Transverse colon (tissue), 4 donors: Measurements from ENCODE around the gene ZBED1. TPM values are rescaled to one million over a fixed set of nuclear protein-coding genes. Genes with fewer than 3 reads are reported as not detected.

Source experiments
- DNase-seq: peaks from one replicate; pipeline ENCODE4 v3.0.0-alpha.2; 2019
- H3K27ac ChIP-seq, 4 donors: fragments of 200-600 bp; sonication (generic); 2 replicates each; pipeline ENCODE4 v1.5.1; 2016 to 2018; ENCODE audit warnings: inconsistent platforms in 4 of 4
- H3K27me3 ChIP-seq: fragments of 200-600 bp; sonication (generic); 2 replicates; pipeline ENCODE4 v1.5.1; 2017; ENCODE audit warnings: inconsistent platforms
- H3K36me3 ChIP-seq, 4 donors: fragments of 200-600 bp; sonication (generic); 2 replicates each; pipeline ENCODE4 v1.5.1; 2017 to 2019; ENCODE audit warnings: inconsistent platforms in 4 of 4
- H3K4me1 ChIP-seq, 4 donors: fragments of 200-600 bp; sonication (generic); 2 replicates each; pipeline ENCODE4 v1.5.1; 2017 to 2020; ENCODE audit warnings: inconsistent platforms in 4 of 4
- H3K4me3 ChIP-seq, 4 donors: fragments of 200-600 bp; sonication (generic); 1 replicate in 1 of 4; 2 replicates in 3 of 4; pipeline versions ENCODE4 v1.5.1 to v1.6.1; 2017 to 2019; ENCODE audit warnings: inconsistent platforms in 4 of 4
- H3K9me3 ChIP-seq, 2 donors: fragments of 200-600 bp; sonication (generic); 2 replicates each; pipeline ENCODE4 v1.5.1; 2017 to 2019; ENCODE audit warnings: inconsistent platforms in 2 of 2
- CTCF ChIP-seq, 5 experiments: fragments of 200-600 bp in 3 of 5; fragments of 450-650 bp in 2 of 5; sonication (generic) in 3 of 5; IDR thresholded peaks; 1 replicate in 2 of 5; 2 replicates in 3 of 5; pipeline ENCODE4 v1.5.1; 2016 to 2017; ENCODE audit warnings: antibody characterized with exemption in 5 of 5, inconsistent platforms in 3 of 5, mild to moderate bottlenecking in 2 of 5, moderate library complexity in 1 of 5
- EP300 ChIP-seq: sonication (generic); formaldehyde crosslinking; IDR thresholded peaks from one replicate; pipeline ENCODE4 v1.6.1; 2017; ENCODE audit warnings: antibody characterized with exemption, low read depth
- POLR2A ChIP-seq: fragments of 450-650 bp; IDR thresholded peaks from one replicate; pipeline ENCODE4 v1.6.1; 2016; ENCODE audit warnings: antibody characterized with exemption, mild to moderate bottlenecking, moderate library complexity
- POLR2AphosphoS5 ChIP-seq, 3 donors: sonication (generic); formaldehyde crosslinking; IDR thresholded peaks; one replicate each; pipeline ENCODE4 v1.6.1; 2016; ENCODE audit warnings: antibody characterized with exemption in 3 of 3
- WGBS, 2 donors: methylation state at CpG; one replicate each; pipeline ENCODE4 v1.1.5; 2018; ENCODE audit warnings: low coverage in 1 of 2; 5-methylcytosine and 5-hydroxymethylcytosine counted together
- in situ Hi-C, 4 donors: fragments of 200-750 bp; cut with MboI; loops; one replicate each; pipeline versions ENCODE4 v1.15.0 to v1.15.1; 2017; ENCODE audit warnings: low sequenced_read_pairs in 3 of 4, low pct_ligation_motif_present in 1 of 4, low pct_unique_long_range_greater_than_20kb in 1 of 4
- intact Hi-C: fragments of 100-400 bp; cut with DNase I; formaldehyde crosslinking; loops from one replicate; pipeline ENCODE4 v1.15.1; 2023; ENCODE audit warnings: low total_unique reads
- total RNA-seq, 4 donors: library from RNA; depleted of rRNA; stranded (reverse); fragments of >200 nt; gene quantifications; one replicate each; pipeline ENCODE4 v1.1.0, GENCODE V29; 2016

ZBED1 gene
- total RNA-seq, 4 donors from 2014 or later, result 44.0 to 94.3 (median 67.1) TPM

GRCh38 chrX:2451501-2452316 is 49.1 kb downstream of the ZBED1 start:
- H3K4me3 ChIP-seq, result no peak overlapping the region
- in situ Hi-C loops, result no loop called here
- intact Hi-C loops, result no loop called here
- WGBS, 2 donors, result 54 to 75% methylated on average over 10 to 25 of the region's 25 CpGs
- no peaks in the 10 kb centered on the region for H3K27me3 ChIP-seq
- no peaks in the 10 kb centered on the region for H3K9me3 ChIP-seq
- peaks cover 0 to 9% (median 2%) of the 10 kb centered on the region in 4 donors for H3K4me1 ChIP-seq
- no peak for DNase-seq
- peaks cover 0 to 5% (median 0%) of the 10 kb centered on the region in 4 donors for H3K36me3 ChIP-seq
- TF ChIP-seq CTCF (IDR thresholded peaks at IDR 0.05) (no peak), EP300 (no peak)
- no peak overlapping the region for H3K27ac ChIP-seq

- DNase-seq, result no peak
- no peak for TF ChIP-seq CTCF (IDR thresholded peaks at IDR 0.05)
- no peak for TF ChIP-seq EP300
- TF ChIP-seq POLR2A, result no peak
- no peak for TF ChIP-seq POLR2AphosphoS5 (IDR thresholded peaks at IDR 0.05)
- WGBS, 2 donors, result 62 to 80% methylated on average over 2 to 5 of the region's 5 CpGs
- Histone ChIP-seq H3K27me3 (no peaks in the 10 kb centered on the region), H3K4me3 (no peak overlapping the region), H3K27ac (no peak overlapping the region), H3K36me3 (peaks cover 0 to 5% (median 0%) of the 10 kb centered on the region in 4 donors), H3K4me1 (peaks cover 0 to 9% (median 2%) of the 10 kb centered on the region in 4 donors), H3K9me3 (no peaks in the 10 kb centered on the region)
- intact Hi-C loops, result no loop called here
- in situ Hi-C loops, result no loop called here
These were observed 50.1 kb downstream of the ZBED1 start for GRCh38 chrX:2450681-2451080.

- TF ChIP-seq POLR2AphosphoS5 (IDR thresholded peaks at IDR 0.05) (no peak), POLR2A (no peak), CTCF (IDR thresholded peaks at IDR 0.05) (no peak), EP300 (no peak)
- intact Hi-C loops, result no loop called here
- H3K4me1 ChIP-seq, result peaks cover 0 to 9% (median 2%) of the 10 kb centered on the region in 4 donors
These were observed 51.5 kb downstream of the ZBED1 start for GRCh38 chrX:2449135-2449886.

GRCh38 chrX:2447484-2447883 is 53.3 kb downstream of the ZBED1 start:
- WGBS, 2 donors, result 0 to 97% methylated on average over 1 to 2 of the region's 2 CpGs
- intact Hi-C loops, result no loop called here
- H3K27ac ChIP-seq, result no peak overlapping the region
- no peaks in the 10 kb centered on the region for H3K27me3 ChIP-seq
- H3K4me3 ChIP-seq, result no peak overlapping the region
- in situ Hi-C loops, result no loop called here
- H3K9me3 ChIP-seq, result no peaks in the 10 kb centered on the region
- H3K36me3 ChIP-seq, result peaks cover 0 to 5% (median 0%) of the 10 kb centered on the region in 4 donors
- no peak for TF ChIP-seq POLR2A
- TF ChIP-seq POLR2AphosphoS5 (IDR thresholded peaks at IDR 0.05), result no peak
- no peak for TF ChIP-seq EP300
- no peak for TF ChIP-seq CTCF (IDR thresholded peaks at IDR 0.05)
- DNase-seq, result no peak
- peaks cover 0 to 9% (median 2%) of the 10 kb centered on the region in 4 donors for H3K4me1 ChIP-seq

More at GRCh38 chrX:2449135-2449886, 51.5 kb downstream of the ZBED1 start:
- no peaks in the 10 kb centered on the region for H3K27me3 ChIP-seq
- in situ Hi-C loops, result no loop called here
- H3K4me3 ChIP-seq, result no peak overlapping the region
- WGBS, 2 donors, result 86% methylated on average over 9 to 13 of the region's 13 CpGs
- H3K9me3 ChIP-seq, result no peaks in the 10 kb centered on the region
- no peak overlapping the region for H3K27ac ChIP-seq
- DNase-seq, result no peak
- peaks cover 0 to 5% (median 0%) of the 10 kb centered on the region in 4 donors for H3K36me3 ChIP-seq
